Body of pancreas (tissue), 4 donors: ENCODE measurements around the gene SUSD5.

ENCODE experiments used
- POLR2A ChIP-seq, 3 donors: fragments of 450-650 bp; IDR thresholded peaks; one replicate each; pipeline ENCODE4 v1.6.1; 2016; ENCODE audit warnings: antibody characterized with exemption in 3 of 3, mild to moderate bottlenecking in 2 of 3
- TF ChIP-seq, protein P1 (sequence below), 7 experiments: fragments of 450-650 bp in 4 of 7; fragments of 200-600 bp in 3 of 7; sonication (generic) in 3 of 7; IDR thresholded peaks; one replicate each; pipeline ENCODE4 v1.5.1; 2016 to 2019; ENCODE audit warnings: antibody characterized with exemption in 7 of 7

DNA sequence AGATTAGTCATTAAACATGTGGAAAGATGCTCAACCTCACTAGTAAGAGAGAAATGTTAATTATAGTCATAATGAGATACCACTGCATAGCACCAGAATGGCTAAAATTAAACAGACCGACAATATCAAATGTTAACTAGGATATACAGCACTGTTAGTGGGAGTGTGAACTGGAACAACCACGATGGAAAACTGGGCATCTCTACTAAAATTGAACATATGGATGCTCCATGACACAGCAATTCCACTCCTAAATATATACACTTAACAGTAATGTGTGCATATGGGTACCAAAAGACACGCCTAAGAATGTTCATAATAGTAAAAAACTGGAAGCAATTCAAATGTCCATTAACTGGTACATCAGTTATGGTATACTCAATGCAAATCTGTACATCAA is 63.3 kb downstream of the SUSD5 start:
- TF ChIP-seq, protein P1, sequence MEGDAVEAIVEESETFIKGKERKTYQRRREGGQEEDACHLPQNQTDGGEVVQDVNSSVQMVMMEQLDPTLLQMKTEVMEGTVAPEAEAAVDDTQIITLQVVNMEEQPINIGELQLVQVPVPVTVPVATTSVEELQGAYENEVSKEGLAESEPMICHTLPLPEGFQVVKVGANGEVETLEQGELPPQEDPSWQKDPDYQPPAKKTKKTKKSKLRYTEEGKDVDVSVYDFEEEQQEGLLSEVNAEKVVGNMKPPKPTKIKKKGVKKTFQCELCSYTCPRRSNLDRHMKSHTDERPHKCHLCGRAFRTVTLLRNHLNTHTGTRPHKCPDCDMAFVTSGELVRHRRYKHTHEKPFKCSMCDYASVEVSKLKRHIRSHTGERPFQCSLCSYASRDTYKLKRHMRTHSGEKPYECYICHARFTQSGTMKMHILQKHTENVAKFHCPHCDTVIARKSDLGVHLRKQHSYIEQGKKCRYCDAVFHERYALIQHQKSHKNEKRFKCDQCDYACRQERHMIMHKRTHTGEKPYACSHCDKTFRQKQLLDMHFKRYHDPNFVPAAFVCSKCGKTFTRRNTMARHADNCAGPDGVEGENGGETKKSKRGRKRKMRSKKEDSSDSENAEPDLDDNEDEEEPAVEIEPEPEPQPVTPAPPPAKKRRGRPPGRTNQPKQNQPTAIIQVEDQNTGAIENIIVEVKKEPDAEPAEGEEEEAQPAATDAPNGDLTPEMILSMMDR (IDR thresholded peaks at IDR 0.05) = no peak
- no peak for TF ChIP-seq POLR2A (IDR thresholded peaks at IDR 0.05)
